HFF-Myc (cell line): ENCODE measurements around the gene NECAP2.
"Not testable (repeated sequence)": the region's sequence is repeated elsewhere in the genome, so short reads cannot be mapped to it uniquely, and the experiment has no call there.

ENCODE experiments used
- DNase-seq: peaks from one replicate; pipeline ENCODE4 v3.0.0-alpha.2; 2011; ENCODE audit warnings: low read depth; ENCODE audit errors: extremely low read depth
- H3K4me3 ChIP-seq: replicated peaks from 2 replicates; pipeline ENCODE4 v1.5.1; 2011; ENCODE audit warnings: low read depth, mild to moderate bottlenecking, control low read depth, low read length
- CTCF ChIP-seq: IDR thresholded peaks from 2 replicates; pipeline ENCODE4 v1.5.1; 2012; ENCODE audit warnings: mild to moderate bottlenecking, low read depth, low read length, control low read depth; ENCODE audit errors: missing control alignments

Gene NECAP2

GRCh38 chr1:16498573-16499413 lies 58.3 kb downstream of the NECAP2 start:
- TF ChIP-seq CTCF: no peak
- H3K4me3 ChIP-seq: peak overlapping the region; percentile 48
- DNase-seq: peak; percentile 22

- not testable (repeated sequence) for H3K4me3 ChIP-seq, DNase-seq
Measured at GRCh38 chr1:16500466-16500865, 59.9 kb downstream of the NECAP2 start.

- not testable (repeated sequence) for DNase-seq, H3K4me3 ChIP-seq
Measured at GRCh38 chr1:16500975-16501374, 60.5 kb downstream of the NECAP2 start.

- not testable (repeated sequence) for H3K4me3 ChIP-seq, DNase-seq
Measured at GRCh38 chr1:16501446-16501845, 60.9 kb downstream of the NECAP2 start.

- H3K4me3 ChIP-seq: no peak overlapping the region
- DNase-seq: no peak
- no peak for TF ChIP-seq CTCF
Measured at GRCh38 chr1:16503494-16503893, 63.0 kb downstream of the NECAP2 start.

- not testable (repeated sequence) for H3K4me3 ChIP-seq, DNase-seq
Measured at GRCh38 chr1:16505870-16506269, 65.3 kb downstream of the NECAP2 start.

GRCh38 chr1:16506364-16507136 lies 66.0 kb downstream of the NECAP2 start:
- not testable (repeated sequence) for H3K4me3 ChIP-seq, DNase-seq

GRCh38 chr1:16508861-16509445 lies 68.4 kb downstream of the NECAP2 start:
- not testable (repeated sequence) for DNase-seq, H3K4me3 ChIP-seq
